PC-3 (cell line): ENCODE results near the gene PVALB.

Source experiments
- EZH2 ChIP-seq: fragments of 300-600 bp; sonication (generic); IDR thresholded peaks from one replicate; pipeline ENCODE4 v1.6.1; 2017; ENCODE audit warnings: antibody characterized with exemption, mild to moderate bottlenecking, low read length; ENCODE audit not compliant: unreplicated experiment
- EZH2phosphoT487 ChIP-seq: fragments of 300-600 bp; sonication (generic); IDR thresholded peaks from 2 replicates; pipeline ENCODE4 v1.6.1; 2018; ENCODE audit warnings: mild to moderate bottlenecking, antibody characterized with exemption, low read length, borderline replicate concordance
- TF ChIP-seq, protein P1 (sequence below): fragments of 300-600 bp; sonication (generic); conservative IDR thresholded peaks from 2 replicates; pipeline ENCODE4 v1.5.1; 2017; ENCODE audit warnings: antibody characterized with exemption, low read depth, mild to moderate bottlenecking, low read length

- TF ChIP-seq, protein P1, sequence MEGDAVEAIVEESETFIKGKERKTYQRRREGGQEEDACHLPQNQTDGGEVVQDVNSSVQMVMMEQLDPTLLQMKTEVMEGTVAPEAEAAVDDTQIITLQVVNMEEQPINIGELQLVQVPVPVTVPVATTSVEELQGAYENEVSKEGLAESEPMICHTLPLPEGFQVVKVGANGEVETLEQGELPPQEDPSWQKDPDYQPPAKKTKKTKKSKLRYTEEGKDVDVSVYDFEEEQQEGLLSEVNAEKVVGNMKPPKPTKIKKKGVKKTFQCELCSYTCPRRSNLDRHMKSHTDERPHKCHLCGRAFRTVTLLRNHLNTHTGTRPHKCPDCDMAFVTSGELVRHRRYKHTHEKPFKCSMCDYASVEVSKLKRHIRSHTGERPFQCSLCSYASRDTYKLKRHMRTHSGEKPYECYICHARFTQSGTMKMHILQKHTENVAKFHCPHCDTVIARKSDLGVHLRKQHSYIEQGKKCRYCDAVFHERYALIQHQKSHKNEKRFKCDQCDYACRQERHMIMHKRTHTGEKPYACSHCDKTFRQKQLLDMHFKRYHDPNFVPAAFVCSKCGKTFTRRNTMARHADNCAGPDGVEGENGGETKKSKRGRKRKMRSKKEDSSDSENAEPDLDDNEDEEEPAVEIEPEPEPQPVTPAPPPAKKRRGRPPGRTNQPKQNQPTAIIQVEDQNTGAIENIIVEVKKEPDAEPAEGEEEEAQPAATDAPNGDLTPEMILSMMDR: no peak
- TF ChIP-seq EZH2 (no peak), EZH2phosphoT487 (no peak)
Measured at GRCh38 chr22:36822581-36822980, 5.7 kb upstream of the PVALB start.
